HL-60 (cell line): ENCODE data around the gene FIBP.

Experiments
- GABPA ChIP-seq: IDR thresholded peaks from 2 replicates; pipeline ENCODE4 v1.6.1; 2012; ENCODE audit warnings: low read depth
- POLR2AphosphoS5 ChIP-seq: IDR thresholded peaks from 2 replicates; pipeline ENCODE4 v1.6.1; 2012; ENCODE audit warnings: low read depth
- SPI1 ChIP-seq: IDR thresholded peaks from 2 replicates; pipeline ENCODE4 v1.6.1; 2012; ENCODE audit warnings: low read depth, mild to moderate bottlenecking, borderline replicate concordance
- TF ChIP-seq, protein P1 (sequence below): IDR thresholded peaks from one replicate; pipeline ENCODE4 v1.5.1; 2011; ENCODE audit warnings: low read length, control low read depth, inconsistent platforms; ENCODE audit not compliant: insufficient read depth
- TF ChIP-seq, protein P2 (sequence below): IDR thresholded peaks from 2 replicates; pipeline ENCODE4 v1.6.1; 2012; ENCODE audit warnings: low read depth; ENCODE audit not compliant: insufficient replicate concordance

DNA sequence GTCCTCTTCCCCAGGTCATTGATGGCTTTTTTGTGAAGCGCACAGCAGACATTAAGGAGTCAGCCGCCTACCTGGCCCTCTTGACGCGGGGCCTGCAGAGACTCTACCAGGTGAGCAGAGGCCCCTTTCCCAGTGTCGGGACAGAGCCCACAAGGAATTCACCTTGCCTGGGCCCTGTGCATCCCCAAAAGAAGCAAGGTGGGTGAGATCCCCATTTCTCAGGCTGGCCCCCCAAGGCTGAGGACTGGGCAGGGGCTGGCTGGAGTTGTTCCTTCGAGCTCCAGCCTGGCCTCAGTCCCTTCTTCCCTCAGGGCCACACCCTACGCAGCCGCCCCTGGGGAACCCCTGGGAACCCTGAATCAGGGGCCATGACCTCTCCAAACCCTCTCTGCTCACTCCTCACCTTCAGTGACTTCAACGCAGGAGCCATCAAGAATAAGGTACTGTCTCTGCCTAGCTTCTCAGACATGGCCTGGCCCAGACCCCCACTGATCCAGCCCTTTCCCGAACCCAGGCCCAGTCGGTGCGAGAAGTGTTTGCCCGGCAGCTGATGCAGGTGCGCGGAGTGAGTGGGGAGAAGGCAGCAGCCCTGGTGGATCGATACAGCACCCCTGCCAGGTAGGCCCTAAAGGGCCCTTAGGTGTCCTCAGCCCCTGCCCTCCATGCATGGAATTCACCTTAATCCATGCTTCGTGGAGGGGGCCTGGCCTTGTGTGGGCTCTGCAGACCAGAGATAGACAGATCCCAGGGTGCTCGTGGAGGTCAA, 23.4 kb downstream of the FIBP start:
- TF ChIP-seq, protein P1, sequence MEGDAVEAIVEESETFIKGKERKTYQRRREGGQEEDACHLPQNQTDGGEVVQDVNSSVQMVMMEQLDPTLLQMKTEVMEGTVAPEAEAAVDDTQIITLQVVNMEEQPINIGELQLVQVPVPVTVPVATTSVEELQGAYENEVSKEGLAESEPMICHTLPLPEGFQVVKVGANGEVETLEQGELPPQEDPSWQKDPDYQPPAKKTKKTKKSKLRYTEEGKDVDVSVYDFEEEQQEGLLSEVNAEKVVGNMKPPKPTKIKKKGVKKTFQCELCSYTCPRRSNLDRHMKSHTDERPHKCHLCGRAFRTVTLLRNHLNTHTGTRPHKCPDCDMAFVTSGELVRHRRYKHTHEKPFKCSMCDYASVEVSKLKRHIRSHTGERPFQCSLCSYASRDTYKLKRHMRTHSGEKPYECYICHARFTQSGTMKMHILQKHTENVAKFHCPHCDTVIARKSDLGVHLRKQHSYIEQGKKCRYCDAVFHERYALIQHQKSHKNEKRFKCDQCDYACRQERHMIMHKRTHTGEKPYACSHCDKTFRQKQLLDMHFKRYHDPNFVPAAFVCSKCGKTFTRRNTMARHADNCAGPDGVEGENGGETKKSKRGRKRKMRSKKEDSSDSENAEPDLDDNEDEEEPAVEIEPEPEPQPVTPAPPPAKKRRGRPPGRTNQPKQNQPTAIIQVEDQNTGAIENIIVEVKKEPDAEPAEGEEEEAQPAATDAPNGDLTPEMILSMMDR = no peak
- TF ChIP-seq POLR2AphosphoS5 (no peak), GABPA (no peak), SPI1 (no peak)
- TF ChIP-seq, protein P2, sequence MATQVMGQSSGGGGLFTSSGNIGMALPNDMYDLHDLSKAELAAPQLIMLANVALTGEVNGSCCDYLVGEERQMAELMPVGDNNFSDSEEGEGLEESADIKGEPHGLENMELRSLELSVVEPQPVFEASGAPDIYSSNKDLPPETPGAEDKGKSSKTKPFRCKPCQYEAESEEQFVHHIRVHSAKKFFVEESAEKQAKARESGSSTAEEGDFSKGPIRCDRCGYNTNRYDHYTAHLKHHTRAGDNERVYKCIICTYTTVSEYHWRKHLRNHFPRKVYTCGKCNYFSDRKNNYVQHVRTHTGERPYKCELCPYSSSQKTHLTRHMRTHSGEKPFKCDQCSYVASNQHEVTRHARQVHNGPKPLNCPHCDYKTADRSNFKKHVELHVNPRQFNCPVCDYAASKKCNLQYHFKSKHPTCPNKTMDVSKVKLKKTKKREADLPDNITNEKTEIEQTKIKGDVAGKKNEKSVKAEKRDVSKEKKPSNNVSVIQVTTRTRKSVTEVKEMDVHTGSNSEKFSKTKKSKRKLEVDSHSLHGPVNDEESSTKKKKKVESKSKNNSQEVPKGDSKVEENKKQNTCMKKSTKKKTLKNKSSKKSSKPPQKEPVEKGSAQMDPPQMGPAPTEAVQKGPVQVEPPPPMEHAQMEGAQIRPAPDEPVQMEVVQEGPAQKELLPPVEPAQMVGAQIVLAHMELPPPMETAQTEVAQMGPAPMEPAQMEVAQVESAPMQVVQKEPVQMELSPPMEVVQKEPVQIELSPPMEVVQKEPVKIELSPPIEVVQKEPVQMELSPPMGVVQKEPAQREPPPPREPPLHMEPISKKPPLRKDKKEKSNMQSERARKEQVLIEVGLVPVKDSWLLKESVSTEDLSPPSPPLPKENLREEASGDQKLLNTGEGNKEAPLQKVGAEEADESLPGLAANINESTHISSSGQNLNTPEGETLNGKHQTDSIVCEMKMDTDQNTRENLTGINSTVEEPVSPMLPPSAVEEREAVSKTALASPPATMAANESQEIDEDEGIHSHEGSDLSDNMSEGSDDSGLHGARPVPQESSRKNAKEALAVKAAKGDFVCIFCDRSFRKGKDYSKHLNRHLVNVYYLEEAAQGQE = no peak
